ENCODE data around the gene INPP1.
"Not testable (repeated sequence)": the region's sequence is repeated elsewhere in the genome, so short reads cannot be mapped to it uniquely, and the experiment has no call there.

Gene INPP1

GRCh38 chr2:190333395-190333794 is 10.0 kb upstream of the INPP1 start:
- no peak for DNase-seq (ENCODE audit: low read depth, low spot score)
- H3K27ac ChIP-seq = no peak overlapping the region

DNA sequence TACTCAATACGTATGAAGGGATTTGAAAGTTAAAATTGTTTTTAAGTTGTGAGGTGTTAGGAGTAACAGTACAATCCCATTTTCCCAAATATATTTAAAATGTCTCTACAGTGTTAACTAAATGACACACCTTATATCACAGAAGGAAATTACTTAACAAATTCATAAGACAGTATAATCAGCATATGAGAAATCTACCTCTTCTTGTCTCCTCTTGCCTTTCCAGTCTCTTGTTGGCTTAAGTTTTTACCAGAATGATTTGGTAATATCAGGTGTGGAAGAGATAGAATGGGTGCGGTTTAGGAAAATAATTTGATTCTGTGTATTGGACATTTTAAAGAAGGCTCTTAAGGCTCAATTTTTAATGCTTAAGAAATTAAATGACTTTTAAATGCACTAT is 9.5 kb upstream of the INPP1 start:
- DNase-seq (ENCODE audit: low read depth, low spot score) = no peak
- no peak overlapping the region for H3K27ac ChIP-seq

DNA sequence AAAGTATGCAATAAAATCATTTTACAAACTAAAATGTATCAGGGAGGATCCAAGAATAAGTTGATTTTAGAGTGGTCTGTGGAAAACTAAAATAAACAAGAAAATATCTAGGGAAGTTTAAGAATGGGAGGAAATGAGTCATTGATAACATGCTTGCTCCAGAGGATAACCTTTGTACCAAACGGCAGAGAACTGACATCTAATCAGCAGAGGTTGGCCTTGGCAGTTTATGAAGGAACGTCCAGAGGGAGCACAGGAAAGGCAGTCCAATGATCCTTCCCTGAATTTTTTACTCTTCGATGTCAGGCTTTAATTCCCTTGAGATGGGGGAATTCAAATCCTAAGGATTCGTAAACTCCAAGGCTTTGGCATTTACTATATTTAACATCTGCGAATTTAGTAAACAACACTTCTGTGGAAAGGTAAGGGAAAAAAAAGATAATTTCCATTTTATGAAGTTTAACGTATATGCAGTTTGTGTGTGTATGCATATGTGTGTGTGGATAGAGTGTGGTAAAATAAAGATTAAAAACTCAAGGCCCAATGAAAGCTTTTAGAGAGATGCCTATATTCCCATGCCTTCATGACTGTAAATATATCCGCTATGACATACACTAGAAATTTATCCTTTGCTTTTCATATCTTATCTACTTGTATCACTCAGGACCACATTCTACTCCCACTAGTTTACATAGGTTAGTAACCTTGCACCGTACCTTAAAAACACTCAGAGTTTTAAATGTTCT is 8.7 kb upstream of the INPP1 start:
- DNase-seq (ENCODE audit: low read depth, low spot score) = no peak
- no peak overlapping the region for H3K27ac ChIP-seq

- no peak overlapping the region for H3K27ac ChIP-seq
- DNase-seq (ENCODE audit: low read depth, low spot score) = no peak
Observed at GRCh38 chr2:190335225-190335559, 8.2 kb upstream of the INPP1 start.

DNA sequence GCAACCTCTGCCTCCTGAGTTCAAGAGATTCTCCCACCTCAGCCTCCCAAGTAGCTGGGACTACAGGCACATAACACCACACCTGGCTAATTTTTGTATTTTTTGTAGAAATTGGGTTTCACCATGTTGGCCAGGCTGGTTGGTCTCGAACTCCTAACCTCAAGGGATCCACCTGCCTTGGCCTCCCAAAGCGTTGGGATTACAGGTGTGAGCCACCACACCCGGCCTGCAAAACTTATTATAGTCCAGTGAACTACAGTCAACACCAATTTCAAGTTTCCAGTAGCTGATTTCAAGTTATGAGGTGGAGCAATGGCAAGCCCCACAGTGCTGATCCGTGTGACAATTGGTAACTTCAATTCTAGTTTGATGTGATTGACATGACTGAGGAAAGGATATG is 7.8 kb upstream of the INPP1 start:
- DNase-seq (ENCODE audit: low read depth, low spot score); H3K27ac ChIP-seq: not testable (repeated sequence)

- no peak for DNase-seq (ENCODE audit: low read depth, low spot score)
- no peak overlapping the region for H3K27ac ChIP-seq
Observed at GRCh38 chr2:190336420-190336819, 7.0 kb upstream of the INPP1 start.

DNA sequence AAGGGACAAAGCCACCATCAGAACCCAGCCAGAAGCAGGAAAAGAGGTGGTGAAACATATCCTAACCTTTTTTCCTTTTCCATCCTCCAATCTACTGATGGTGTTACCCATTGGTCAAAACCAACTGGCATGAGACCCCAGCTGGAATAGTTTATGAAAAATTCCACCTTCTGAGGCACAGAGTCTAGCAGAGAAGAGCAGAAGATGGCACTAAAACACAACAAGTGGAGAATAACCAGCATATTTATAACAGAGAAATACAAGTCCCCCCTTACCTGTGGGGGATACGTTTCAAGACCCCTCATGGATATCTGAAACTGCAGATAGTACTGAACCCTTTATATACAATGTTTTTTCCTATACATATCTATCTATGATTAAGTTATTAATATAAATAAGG is 4.9 kb upstream of the INPP1 start:
- no peak overlapping the region for H3K27ac ChIP-seq
- no peak for DNase-seq (ENCODE audit: low read depth, low spot score)

DNA sequence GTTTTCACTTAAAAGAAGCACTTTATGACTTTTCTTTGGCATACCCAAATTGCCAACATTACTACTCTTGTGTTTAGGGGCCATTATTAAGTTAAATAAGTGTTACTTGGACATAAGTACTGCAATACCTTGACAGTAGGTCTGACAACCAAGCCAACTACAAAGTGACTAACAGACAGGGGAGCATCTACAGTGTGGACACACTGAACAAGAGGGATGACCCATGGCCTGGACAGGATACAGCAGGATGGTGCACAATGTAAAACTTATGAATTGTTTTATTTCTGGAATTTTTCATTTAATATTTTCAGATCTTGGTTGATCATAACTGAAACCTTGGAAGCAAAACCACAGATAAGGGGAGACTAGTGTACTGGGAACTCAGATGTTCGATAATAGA is 4.0 kb upstream of the INPP1 start:
- H3K27ac ChIP-seq = no peak overlapping the region
- no peak for DNase-seq (ENCODE audit: low read depth, low spot score)

DNA sequence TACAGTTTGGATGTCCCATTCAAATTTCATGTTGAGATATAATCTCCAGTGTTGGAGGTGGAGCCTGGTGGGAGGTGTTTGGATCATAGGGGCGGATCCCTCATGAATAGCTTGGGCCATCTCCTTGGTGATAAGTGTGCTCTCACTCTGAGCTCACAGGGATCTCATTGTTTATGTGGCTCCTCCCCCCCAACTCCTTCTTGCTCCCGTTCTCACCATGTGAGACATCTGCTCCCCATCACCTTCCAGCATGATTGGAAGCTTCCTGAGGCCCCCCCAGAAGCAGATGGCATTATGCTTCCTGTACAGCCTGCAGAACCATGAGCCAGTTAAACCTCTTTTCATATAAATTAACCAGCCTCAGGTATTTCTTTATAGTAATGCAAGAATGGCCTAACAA is 3.0 kb upstream of the INPP1 start:
- DNase-seq (ENCODE audit: low read depth, low spot score) = no peak
- H3K27ac ChIP-seq = no peak overlapping the region

DNA sequence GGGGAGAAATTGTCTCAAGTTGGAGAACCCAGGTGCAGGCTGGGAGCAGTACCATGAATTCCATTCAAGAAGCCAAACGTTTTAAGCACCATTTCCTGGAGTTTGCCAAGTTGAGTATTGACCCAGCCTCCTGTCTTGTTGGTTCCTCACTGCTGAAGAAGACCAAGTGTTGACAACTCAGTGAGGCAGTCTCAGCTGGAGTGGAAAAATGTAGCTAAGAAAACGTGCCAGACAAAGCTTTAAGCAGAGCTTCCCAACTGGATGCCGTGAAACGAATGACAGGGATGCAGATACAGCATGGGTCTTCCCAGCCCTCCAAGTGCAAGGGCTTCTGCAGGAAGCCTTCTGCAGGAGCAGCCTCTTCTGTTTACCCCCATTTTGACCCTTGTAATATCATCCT is 778 bp upstream of the INPP1 start:
- H3K27ac ChIP-seq = peak overlapping the region; percentile 79
- DNase-seq (ENCODE audit: low read depth, low spot score) = no peak

DNA sequence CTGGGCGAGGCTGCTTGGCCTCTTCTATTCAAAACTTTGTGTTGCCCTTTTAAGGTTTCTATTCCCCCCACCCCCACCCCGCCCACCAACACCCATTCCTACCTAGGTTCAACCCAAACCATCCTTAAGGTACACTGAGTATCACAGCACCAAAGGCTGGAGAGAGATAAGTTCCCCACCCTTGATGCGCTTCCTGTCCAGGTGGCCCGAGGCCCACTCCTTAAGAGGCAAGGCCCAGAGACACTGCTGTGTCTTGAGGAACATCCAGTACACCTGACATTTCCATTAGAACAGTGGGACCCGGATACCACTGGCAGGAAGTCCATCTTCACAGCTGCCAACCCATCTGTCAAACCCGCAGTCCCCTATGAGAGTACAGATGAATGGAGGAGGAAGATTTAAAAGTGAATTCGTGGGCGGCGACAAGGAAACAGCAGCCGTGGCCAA is 277 bp upstream of the INPP1 start:
- H3K27ac ChIP-seq = peak overlapping the region; percentile 79
- DNase-seq (ENCODE audit: low read depth, low spot score) = no peak

GRCh38 chr2:190344276-190344827 is 963 bp downstream of the INPP1 start:
- H3K27ac ChIP-seq = peak overlapping the region; percentile 79
- DNase-seq (ENCODE audit: low read depth, low spot score) = no peak

- no peak overlapping the region for H3K27ac ChIP-seq
Observed at GRCh38 chr2:190350371-190350770, 7.0 kb downstream of the INPP1 start.

DNA sequence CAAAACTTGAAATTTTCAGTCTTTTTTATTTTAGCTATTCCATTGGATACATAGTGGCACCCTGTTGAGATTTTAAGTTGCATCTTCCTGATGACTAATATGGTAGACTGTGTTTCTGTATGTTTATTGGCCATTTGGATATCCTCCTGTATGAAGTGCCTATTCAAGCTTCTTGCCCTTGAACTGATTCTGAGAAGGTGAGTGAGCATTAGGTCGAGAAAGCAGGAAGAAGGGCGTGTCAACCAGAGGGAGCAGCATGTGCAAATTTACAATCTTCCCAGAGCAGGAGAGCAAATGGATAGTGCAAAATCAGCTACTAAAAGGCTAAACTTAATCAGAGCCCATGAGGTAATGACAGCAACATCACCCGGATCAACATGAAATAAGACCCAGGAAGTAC is 8.6 kb downstream of the INPP1 start:
- no peak overlapping the region for H3K27ac ChIP-seq
- no peak for DNase-seq (ENCODE audit: low read depth, low spot score)

More at GRCh38 chr2:190350371-190350770, 7.0 kb downstream of the INPP1 start:
- no peak for DNase-seq (ENCODE audit: low read depth, low spot score)

DNA sequence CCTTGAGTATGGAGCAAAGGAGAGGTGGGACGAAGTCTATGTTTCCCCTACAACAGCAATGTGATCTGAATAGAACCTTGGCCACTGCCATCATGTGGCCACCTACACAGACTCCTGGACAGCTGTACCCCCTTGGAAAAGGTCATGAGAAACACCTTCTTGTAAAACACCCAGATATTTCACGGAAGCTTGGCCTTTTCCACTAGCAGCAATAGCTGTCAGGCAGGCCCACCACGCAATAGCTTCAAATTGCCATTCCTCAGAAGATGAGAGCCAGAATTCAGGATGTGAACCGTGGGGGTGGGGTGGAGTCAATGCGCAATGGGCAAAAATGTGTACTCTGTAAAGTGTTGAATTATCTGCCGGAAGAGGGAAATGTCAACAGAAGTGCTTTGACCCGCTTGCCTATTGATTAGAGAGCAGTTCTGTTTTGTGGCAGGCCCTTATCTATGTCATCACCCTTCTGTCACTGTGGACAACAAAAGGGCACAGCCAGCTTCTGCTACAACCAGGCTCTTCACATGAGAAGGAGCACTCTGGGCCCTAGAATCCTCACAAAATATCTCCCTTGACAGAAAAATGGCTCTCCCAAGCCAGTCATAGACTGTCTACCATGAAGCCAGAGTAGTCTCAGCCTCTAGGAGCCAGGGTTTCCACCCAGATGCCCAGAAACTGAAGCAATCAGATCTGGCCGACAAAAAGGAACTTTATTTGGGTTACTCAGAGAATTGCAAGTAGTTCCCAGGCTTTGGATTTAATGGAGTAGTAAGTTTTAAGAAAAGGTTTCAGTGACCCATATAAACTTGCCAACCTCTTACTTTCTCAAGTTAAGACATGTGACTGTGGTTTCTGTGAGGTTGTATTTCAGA is 9.5 kb downstream of the INPP1 start:
- H3K27ac ChIP-seq = peak overlapping the region; percentile 58
- peak; percentile 82 for DNase-seq (ENCODE audit: low read depth, low spot score)

DNA sequence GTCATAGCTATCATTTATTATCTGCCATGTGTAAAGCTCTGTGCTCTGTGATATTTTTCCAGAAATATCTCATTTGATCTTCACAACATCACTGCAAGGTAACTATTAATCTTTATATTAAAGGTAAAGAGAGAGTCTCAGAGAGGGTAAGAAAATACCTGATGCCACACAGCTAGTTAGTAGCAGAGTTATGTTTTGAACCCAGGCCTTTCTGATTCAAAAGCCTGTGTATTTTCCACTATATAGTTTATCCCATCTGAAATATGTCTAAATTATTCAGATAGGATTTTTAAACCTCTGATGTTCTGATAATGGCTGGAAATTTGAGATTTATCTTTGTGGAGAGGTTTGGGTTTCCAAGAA is 10.1 kb downstream of the INPP1 start:
- H3K27ac ChIP-seq = peak overlapping the region; percentile 58
- DNase-seq (ENCODE audit: low read depth, low spot score) = no peak

GRCh38 chr2:190354003-190354690 is 10.8 kb downstream of the INPP1 start:
- DNase-seq (ENCODE audit: low read depth, low spot score) = peak; percentile 37
- H3K27ac ChIP-seq = no peak overlapping the region

- DNase-seq (ENCODE audit: low read depth, low spot score) = no peak
- H3K27ac ChIP-seq = peak overlapping the region; percentile 30
Observed at GRCh38 chr2:190355968-190356644, 12.7 kb downstream of the INPP1 start.

GRCh38 chr2:190357600-190357999 is 14.2 kb downstream of the INPP1 start:
- H3K27ac ChIP-seq = peak overlapping the region; percentile 70
- no peak for DNase-seq (ENCODE audit: low read depth, low spot score)

Data from epithelial cell of prostate (primary cell).